ENCODE results near the gene ADM. TPM values are rescaled to one million over a fixed set of nuclear protein-coding genes. Genes with fewer than 3 reads are reported as not detected.

Gene ADM
- total and polyA plus RNA-seq, 8 donors = 4.1 to 20.0 (median 7.4) TPM

DNA sequence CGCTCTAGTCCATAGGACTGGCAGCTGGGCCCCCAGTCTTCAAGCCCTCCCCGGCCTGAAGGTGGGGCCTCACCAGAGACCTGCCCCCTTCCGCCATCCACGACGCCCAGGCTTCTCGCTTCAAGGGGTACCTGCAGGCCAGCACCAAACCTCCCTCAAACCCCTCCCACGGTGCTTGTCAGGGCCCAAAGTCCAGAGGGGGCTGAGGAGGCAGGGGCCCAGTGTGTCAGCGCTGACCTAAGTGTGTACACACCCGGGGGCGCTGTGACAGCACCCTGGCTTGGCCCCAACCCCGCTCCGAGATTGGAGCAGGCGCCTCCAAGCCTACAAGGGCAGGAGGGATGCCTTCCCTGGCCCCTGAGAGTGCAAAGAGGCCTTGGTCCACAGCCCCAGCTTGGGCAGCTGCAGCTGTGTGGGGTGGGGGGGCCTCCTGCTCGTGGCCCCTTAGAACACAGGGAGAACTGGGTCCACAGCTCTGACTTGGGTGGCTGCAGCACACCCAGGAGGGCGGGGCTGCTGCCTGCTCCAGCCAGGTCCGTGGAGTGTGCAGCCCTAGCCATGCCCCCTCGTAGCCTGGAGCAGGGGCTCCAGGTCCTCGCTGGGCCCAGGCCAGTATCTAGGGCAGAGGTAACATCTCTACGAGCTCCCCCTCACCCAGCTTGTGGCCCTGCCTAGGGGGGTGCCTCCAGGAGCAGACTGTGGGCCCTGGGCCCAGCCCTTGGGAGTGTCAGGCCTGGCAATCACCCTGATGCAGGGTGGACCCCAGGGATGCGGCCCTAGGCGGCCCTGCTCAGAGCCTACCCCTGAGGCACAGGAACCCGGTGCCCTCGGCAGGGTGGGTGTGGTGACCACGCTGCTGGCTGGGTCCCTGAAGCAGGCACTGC lies 15.8 kb upstream of the ADM start:
- Histone ChIP-seq H3K27me3 (no peaks in the 10 kb centered on the region), H3K9me3 (no peaks in the 10 kb centered on the region), H3K27ac (no peak overlapping the region), H3K4me3 (no peak overlapping the region), H3K4me1 (peaks cover 0 to 4% (median 0%) of the 10 kb centered on the region in 3 donors), H3K36me3 (no peaks in the 10 kb centered on the region)
- ATAC-seq (no peak), DNase-seq (peak in 1 of 6 donors; percentile 73), FAIRE-seq (no peak)
- intact Hi-C loops (cut with DNase I) = no loop called here
- WGBS, 2 donors = 90 to 93% methylated on average over 24 of the region's 24 CpGs
- TF ChIP-seq CTCF (IDR thresholded peaks at IDR 0.05) = no peak

DNA sequence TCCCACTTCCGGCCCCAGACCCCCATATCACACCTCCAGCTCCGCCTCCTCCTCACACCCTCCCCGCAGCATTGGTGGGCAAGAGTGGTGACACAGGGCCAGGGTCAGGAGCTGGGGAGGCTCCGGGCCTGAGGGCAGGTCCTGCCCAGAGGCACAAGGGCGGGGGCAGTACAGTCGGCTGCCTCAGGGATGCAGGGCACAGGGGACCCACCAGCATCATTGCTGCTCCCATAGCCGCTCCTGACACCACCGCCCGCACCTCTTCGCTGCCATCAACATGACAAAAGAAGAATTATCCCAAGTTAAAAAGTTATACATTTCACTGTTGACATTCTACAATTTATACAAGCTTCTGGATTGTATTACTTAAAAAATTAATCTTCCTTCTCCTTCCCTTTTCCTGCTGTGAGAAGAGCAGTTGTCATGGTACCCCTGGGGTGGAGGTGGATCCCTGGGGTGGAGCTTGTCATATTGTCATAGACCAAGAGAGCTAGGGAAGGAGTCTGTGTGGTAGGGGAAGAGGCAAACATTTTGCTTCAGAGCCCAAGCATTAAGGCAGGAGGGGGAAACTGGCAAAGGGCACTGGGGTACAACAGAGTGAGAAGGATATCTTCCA lies 15.0 kb upstream of the ADM start:
- Histone ChIP-seq H3K27ac (no peak overlapping the region), H3K4me3 (no peak overlapping the region), H3K27me3 (no peaks in the 10 kb centered on the region), H3K9me3 (no peaks in the 10 kb centered on the region), H3K4me1 (peaks cover 0 to 10% (median 0%) of the 10 kb centered on the region in 3 donors), H3K36me3 (no peaks in the 10 kb centered on the region)
- no peak for FAIRE-seq
- 85 to 92% methylated on average over 10 of the region's 10 CpGs for WGBS, 2 donors
- no peak for ATAC-seq
- intact Hi-C loops (cut with DNase I) = no loop called here
- TF ChIP-seq CTCF (IDR thresholded peaks at IDR 0.05) = no peak
- DNase-seq = peak in 1 of 6 donors; percentile 24

GRCh38 chr11:10291801-10292638 lies 12.9 kb upstream of the ADM start:
- WGBS, 2 donors = 88 to 90% methylated on average over 17 of the region's 17 CpGs
- Histone ChIP-seq H3K27me3 (no peaks in the 10 kb centered on the region), H3K4me1 (peaks cover 0 to 14% (median 0%) of the 10 kb centered on the region in 3 donors), H3K36me3 (no peaks in the 10 kb centered on the region), H3K27ac (no peak overlapping the region), H3K4me3 (no peak overlapping the region), H3K9me3 (no peaks in the 10 kb centered on the region)
- ATAC-seq = no peak
- intact Hi-C loops (cut with DNase I) = no loop called here
- no peak for FAIRE-seq
- no peak for DNase-seq
- no peak for TF ChIP-seq CTCF (IDR thresholded peaks at IDR 0.05)

GRCh38 chr11:10293423-10294289 lies 11.2 kb upstream of the ADM start, which contains the start of gene SBF2:
TSS of gene SBF2 (minus strand) at chr11:10294219. CDS start at chr11:10294069, 150 bp downstream.
- Histone ChIP-seq H3K27ac (peak within 1 kb of the TSS; percentile 68 to 93 (median 84)), H3K27me3 (no peaks in the 10 kb centered on the region), H3K4me3 (peak within 1 kb of the TSS; percentile 94 to 98 (median 96)), H3K4me1 (peaks cover 0 to 14% (median 0%) of the 10 kb centered on the region in 3 donors), H3K36me3 (no peaks in the 10 kb centered on the region), H3K9me3 (no peaks in the 10 kb centered on the region)
- 1% methylated on average over 61 to 81 of the region's 81 CpGs for WGBS, 2 donors
- ATAC-seq (peak; percentile 88 to 94 (median 90)), FAIRE-seq (no peak), DNase-seq (peak; percentile 72 to 93 (median 82))
- TF ChIP-seq CTCF (IDR thresholded peaks at IDR 0.05) = no peak
- intact Hi-C loops (cut with DNase I) = no loop called here

All from pancreas (tissue), 10 donors.